ENCODE measurements around the gene NGLY1.

- no peak for TF ChIP-seq EP300 (IDR thresholded peaks at IDR 0.05; ENCODE audit: borderline replicate concordance)
- no peak for TF ChIP-seq CEBPB (IDR thresholded peaks at IDR 0.05)
- TF ChIP-seq EGR1 (IDR thresholded peaks at IDR 0.05), result no peak
- TF ChIP-seq NFIC (IDR thresholded peaks at IDR 0.05), result no peak
- no peak for TF ChIP-seq TAF1 (IDR thresholded peaks at IDR 0.05; ENCODE audit: low read depth)
- TF ChIP-seq ZBTB7A (IDR thresholded peaks at IDR 0.05; ENCODE audit: low read depth), result no peak
- TF ChIP-seq RAD21 (IDR thresholded peaks at IDR 0.05; ENCODE audit: low read depth), result no peak
- TF ChIP-seq YY1 (IDR thresholded peaks at IDR 0.05; ENCODE audit: low read depth), result no peak
- TF ChIP-seq TCF12 (IDR thresholded peaks at IDR 0.05; ENCODE audit: low read depth), result no peak
- TF ChIP-seq CREB1 (IDR thresholded peaks at IDR 0.05; ENCODE audit: low read depth), result no peak
- TF ChIP-seq, protein P1, sequence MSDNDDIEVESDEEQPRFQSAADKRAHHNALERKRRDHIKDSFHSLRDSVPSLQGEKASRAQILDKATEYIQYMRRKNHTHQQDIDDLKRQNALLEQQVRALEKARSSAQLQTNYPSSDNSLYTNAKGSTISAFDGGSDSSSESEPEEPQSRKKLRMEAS (IDR thresholded peaks at IDR 0.05), result no peak
These were observed 92.3 kb downstream of the NGLY1 start for GRCh38 chr3:25690768-25691533.

Data from Ishikawa (cell line).